Muscle layer of duodenum (tissue), 2 donors: Measurements from ENCODE around the gene S100A12.

Experiments
- H3K27ac ChIP-seq: one replicate; pipeline ENCODE4 v1.7.0; 2013; ENCODE audit warnings: mild to moderate bottlenecking, low read length
- H3K27me3 ChIP-seq: one replicate; pipeline ENCODE4 v1.7.0; 2013; ENCODE audit warnings: low read depth, mild to moderate bottlenecking, control low read depth, low read length
- H3K36me3 ChIP-seq, 2 donors: one replicate each; pipeline ENCODE4 v1.7.0; 2013; ENCODE audit warnings: low read length in 2 of 2, control low read depth in 1 of 2, mild to moderate bottlenecking in 1 of 2; ENCODE audit not compliant: insufficient read depth in 2 of 2, control insufficient read depth in 1 of 2
- H3K4me1 ChIP-seq, 2 donors: one replicate each; pipeline ENCODE4 v1.7.0; 2013; ENCODE audit warnings: low read length in 2 of 2, mild to moderate bottlenecking in 2 of 2, control low read depth in 1 of 2, moderate library complexity in 1 of 2; ENCODE audit not compliant: insufficient read depth in 2 of 2, control insufficient read depth in 1 of 2
- H3K4me3 ChIP-seq, 2 donors: one replicate each; pipeline ENCODE4 v1.7.0; 2013; ENCODE audit warnings: low read length in 2 of 2, low read depth in 1 of 2, mild to moderate bottlenecking in 1 of 2
- H3K9me3 ChIP-seq, 2 donors: one replicate each; pipeline ENCODE4 v1.7.0; 2013; ENCODE audit warnings: low read length in 2 of 2, control low read depth in 1 of 2, mild to moderate bottlenecking in 1 of 2; ENCODE audit not compliant: control insufficient read depth in 1 of 2
- donor health status: healthy.

Gene S100A12

GRCh38 chr1:153395136-153395685, 19.8 kb upstream of the S100A12 start:
- H3K36me3 ChIP-seq: no peaks in the 10 kb centered on the region
- no peaks in the 10 kb centered on the region for H3K4me1 ChIP-seq
- H3K27ac ChIP-seq: no peak overlapping the region

GRCh38 chr1:153394391-153394790, 19.0 kb upstream of the S100A12 start:
- no peaks in the 10 kb centered on the region for H3K4me1 ChIP-seq
- no peaks in the 10 kb centered on the region for H3K36me3 ChIP-seq
- no peaks in the 10 kb centered on the region for H3K27me3 ChIP-seq
- no peak overlapping the region for H3K4me3 ChIP-seq
- no peaks in the 10 kb centered on the region for H3K9me3 ChIP-seq
- H3K27ac ChIP-seq: no peak overlapping the region

More at GRCh38 chr1:153395136-153395685, 19.8 kb upstream of the S100A12 start:
- Histone ChIP-seq H3K27me3 (no peaks in the 10 kb centered on the region), H3K9me3 (no peaks in the 10 kb centered on the region), H3K4me3 (no peak overlapping the region)

- no peak overlapping the region for H3K27ac ChIP-seq
- H3K9me3 ChIP-seq: no peaks in the 10 kb centered on the region
- no peaks in the 10 kb centered on the region for H3K36me3 ChIP-seq
- H3K4me1 ChIP-seq: no peaks in the 10 kb centered on the region
- H3K27me3 ChIP-seq: no peaks in the 10 kb centered on the region
- H3K4me3 ChIP-seq: no peak overlapping the region
Measured at GRCh38 chr1:153393926-153394325, 18.5 kb upstream of the S100A12 start.

- Histone ChIP-seq H3K4me3 (no peak overlapping the region), H3K27ac (no peak overlapping the region), H3K36me3 (no peaks in the 10 kb centered on the region), H3K4me1 (no peaks in the 10 kb centered on the region), H3K9me3 (no peaks in the 10 kb centered on the region), H3K27me3 (no peaks in the 10 kb centered on the region)
Measured at GRCh38 chr1:153392822-153393221, 17.4 kb upstream of the S100A12 start.

- H3K27me3 ChIP-seq: no peaks in the 10 kb centered on the region
- no peak overlapping the region for H3K27ac ChIP-seq
- no peaks in the 10 kb centered on the region for H3K9me3 ChIP-seq
- no peaks in the 10 kb centered on the region for H3K36me3 ChIP-seq
- H3K4me1 ChIP-seq: no peaks in the 10 kb centered on the region
- no peak overlapping the region for H3K4me3 ChIP-seq
Measured at GRCh38 chr1:153392258-153392657, 16.8 kb upstream of the S100A12 start.

GRCh38 chr1:153390938-153391710, 15.7 kb upstream of the S100A12 start, which contains the start of gene S100A8:
Gene S100A8 (minus strand): TSS chr1:153391073. CDS start chr1:153390535, 538 bp downstream.
- H3K4me3 ChIP-seq: peak within 1 kb of the TSS in 1 of 2 donors; percentile 1
- no peak within 1 kb of the TSS for H3K27ac ChIP-seq
- no peaks in the 10 kb centered on the region for H3K36me3 ChIP-seq
- H3K9me3 ChIP-seq: no peaks in the 10 kb centered on the region
- H3K4me1 ChIP-seq: no peaks in the 10 kb centered on the region
- no peaks in the 10 kb centered on the region for H3K27me3 ChIP-seq

- no peak overlapping the region for H3K27ac ChIP-seq
- no peaks in the 10 kb centered on the region for H3K27me3 ChIP-seq
- peak overlapping the region in 1 of 2 donors; percentile 1 for H3K4me3 ChIP-seq
- H3K36me3 ChIP-seq: no peaks in the 10 kb centered on the region
- no peaks in the 10 kb centered on the region for H3K9me3 ChIP-seq
- no peaks in the 10 kb centered on the region for H3K4me1 ChIP-seq
Measured at GRCh38 chr1:153389973-153390879, 14.8 kb upstream of the S100A12 start.

GRCh38 chr1:153389401-153389800, 14.0 kb upstream of the S100A12 start:
- Histone ChIP-seq H3K27ac (no peak overlapping the region), H3K4me3 (no peak overlapping the region), H3K9me3 (no peaks in the 10 kb centered on the region), H3K4me1 (no peaks in the 10 kb centered on the region), H3K36me3 (no peaks in the 10 kb centered on the region), H3K27me3 (no peaks in the 10 kb centered on the region)

GRCh38 chr1:153387785-153388184, 12.4 kb upstream of the S100A12 start:
- H3K4me3 ChIP-seq: no peak overlapping the region
- no peaks in the 10 kb centered on the region for H3K27me3 ChIP-seq
- H3K27ac ChIP-seq: no peak overlapping the region
- H3K36me3 ChIP-seq: no peaks in the 10 kb centered on the region
- H3K4me1 ChIP-seq: no peaks in the 10 kb centered on the region
- peaks cover 0 to 2% of the 10 kb centered on the region in 2 donors for H3K9me3 ChIP-seq

- H3K27ac ChIP-seq: no peak overlapping the region
- no peak overlapping the region for H3K4me3 ChIP-seq
- H3K36me3 ChIP-seq: no peaks in the 10 kb centered on the region
- H3K9me3 ChIP-seq: peaks cover 0 to 4% of the 10 kb centered on the region in 2 donors
- no peaks in the 10 kb centered on the region for H3K27me3 ChIP-seq
- no peaks in the 10 kb centered on the region for H3K4me1 ChIP-seq
Measured at GRCh38 chr1:153387001-153387400, 11.6 kb upstream of the S100A12 start.

- Histone ChIP-seq H3K4me1 (no peaks in the 10 kb centered on the region), H3K4me3 (no peak overlapping the region), H3K27ac (no peak overlapping the region), H3K27me3 (no peaks in the 10 kb centered on the region), H3K36me3 (no peaks in the 10 kb centered on the region), H3K9me3 (peaks cover 0 to 4% of the 10 kb centered on the region in 2 donors)
Measured at GRCh38 chr1:153386500-153386901, 11.1 kb upstream of the S100A12 start.
